Vagina (tissue), 2 donors: ENCODE measurements around the gene TSC22D1. TPM values are rescaled to one million over a fixed set of nuclear protein-coding genes. Genes with fewer than 3 reads are reported as not detected.

Experiments
- DNase-seq, 2 donors: peaks; one replicate each; pipeline ENCODE4 v3.0.0-alpha.2; 2017; ENCODE audit errors: extremely low spot score in 2 of 2
- H3K27ac ChIP-seq: fragments of 200-600 bp; sonication (generic); one replicate; pipeline ENCODE4 v1.5.1; 2019
- H3K27me3 ChIP-seq: fragments of 200-600 bp; sonication (generic); one replicate; pipeline ENCODE4 v1.5.1; 2019
- H3K36me3 ChIP-seq, 2 donors: fragments of 200-600 bp; sonication (generic); one replicate each; pipeline ENCODE4 v1.5.1; 2017 to 2019
- H3K4me1 ChIP-seq: fragments of 200-600 bp; sonication (generic); one replicate; pipeline ENCODE4 v1.5.1; 2019
- H3K4me3 ChIP-seq, 2 donors: fragments of 200-600 bp; sonication (generic); 1 replicate in 1 of 2; 2 replicates in 1 of 2; pipeline ENCODE4 v1.5.1; 2016 to 2019
- H3K9me3 ChIP-seq: fragments of 200-600 bp; sonication (generic); one replicate; pipeline ENCODE4 v1.5.1; 2019
- CTCF ChIP-seq, 3 experiments: fragments of 450-650 bp in 2 of 3; fragments of 200-600 bp in 1 of 3; sonication (generic) in 1 of 3; IDR thresholded peaks; one replicate each; pipeline ENCODE4 v1.5.1; 2017 to 2019; ENCODE audit warnings: antibody characterized with exemption in 3 of 3, mild to moderate bottlenecking in 2 of 3, moderate library complexity in 2 of 3
- POLR2A ChIP-seq, 2 donors: fragments of 450-650 bp; IDR thresholded peaks; one replicate each; pipeline ENCODE4 v1.6.1; 2017; ENCODE audit warnings: antibody characterized with exemption in 2 of 2, mild to moderate bottlenecking in 2 of 2, moderate library complexity in 2 of 2
- POLR2AphosphoS5 ChIP-seq, 2 donors: sonication (generic); formaldehyde crosslinking; IDR thresholded peaks; one replicate each; pipeline ENCODE4 v1.9.0; 2017; ENCODE audit warnings: antibody characterized with exemption in 2 of 2, mild to moderate bottlenecking in 2 of 2, low read depth in 1 of 2; ENCODE audit not compliant: insufficient read depth in 1 of 2
- intact Hi-C: fragments of 100-400 bp; cut with DNase I; formaldehyde crosslinking; loops from one replicate; pipeline ENCODE4 v1.15.1; 2023
- total RNA-seq: library from RNA; depleted of rRNA; stranded (reverse); fragments of >200 nt; gene quantifications from one replicate; pipeline ENCODE4 v1.2.3, GENCODE V29; 2016

Gene TSC22D1
- 117 TPM for total RNA-seq

DNA sequence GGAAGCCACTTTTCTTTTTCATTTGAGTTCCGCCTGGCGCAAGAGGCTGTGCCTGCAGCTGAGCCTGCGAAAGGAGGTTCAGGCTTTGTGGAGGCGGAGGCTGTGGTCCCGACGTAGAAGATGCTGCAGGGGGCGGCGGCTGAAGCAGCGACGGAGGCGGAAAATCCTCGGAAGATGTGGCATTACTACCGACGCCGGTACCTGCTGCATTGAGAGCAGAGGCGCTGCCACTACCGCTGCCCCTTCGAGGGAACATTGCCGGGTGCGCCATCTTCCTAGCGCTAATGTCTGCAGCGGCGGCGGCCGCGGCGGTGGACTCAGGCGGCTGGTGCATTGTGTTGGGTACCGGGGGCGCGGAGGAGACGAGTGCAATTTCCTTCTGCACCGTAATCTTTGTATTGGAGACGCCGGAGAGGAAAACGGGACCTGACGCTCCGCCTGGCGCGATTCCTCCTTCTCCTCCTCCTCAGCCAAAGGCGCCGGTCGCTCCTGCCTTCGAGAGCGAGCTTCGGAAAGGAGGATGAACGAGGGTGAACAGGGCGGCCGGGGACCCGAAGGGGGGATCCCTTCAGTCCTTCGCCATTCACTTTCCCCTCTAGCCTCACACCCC lies at the start of gene TSC22D1:
Gene TSC22D1, minus strand, starts transcription at position 590 of the 610 bp plus-strand sequence. Its CDS starts 256 bp downstream, at position 334.
- no peaks in the 10 kb centered on the region for H3K9me3 ChIP-seq
- intact Hi-C loops, result loop anchor here (5.0 kb wide), 1 partner anchor 326 kb away; no protein-coding TSS in a partner anchor
- H3K36me3 ChIP-seq, result no peaks in the 10 kb centered on the region
- H3K4me1 ChIP-seq, result peaks cover 54% of the 10 kb centered on the region
- TF ChIP-seq CTCF (IDR thresholded peaks at IDR 0.05), result no peak
- TF ChIP-seq POLR2AphosphoS5 (IDR thresholded peaks at IDR 0.05; ENCODE audit: insufficient read depth in 1 of 2, low read depth in 1 of 2), result peak in 1 of 2 donors; percentile 71
- H3K27me3 ChIP-seq, result no peaks in the 10 kb centered on the region
- H3K27ac ChIP-seq, result peak within 1 kb of the TSS; percentile 98
- peak within 1 kb of the TSS; percentile 90 for H3K4me3 ChIP-seq
- DNase-seq, result no peak

DNA sequence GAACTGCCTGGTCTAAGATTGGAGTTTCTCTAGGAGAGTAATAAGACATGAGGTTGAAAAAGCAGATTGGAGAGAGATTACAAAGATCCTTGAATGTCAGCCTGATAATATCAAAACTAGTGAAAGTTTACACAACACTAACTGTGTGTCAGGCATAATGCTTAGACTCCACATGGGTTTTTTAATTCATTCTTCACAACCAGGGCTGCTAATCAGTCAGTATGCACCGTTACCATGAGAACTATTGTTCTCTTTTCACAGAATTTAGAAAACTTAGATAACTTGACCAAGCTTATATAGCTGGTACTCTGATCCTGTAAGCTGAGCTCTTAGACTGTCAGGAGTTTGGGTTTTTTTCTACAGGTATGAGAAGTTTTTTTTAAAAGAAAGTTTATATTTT lies 46.6 kb upstream of the TSC22D1 start:
- Histone ChIP-seq H3K27ac (no peak overlapping the region), H3K27me3 (no peaks in the 10 kb centered on the region), H3K4me1 (no peaks in the 10 kb centered on the region), H3K36me3 (no peaks in the 10 kb centered on the region), H3K4me3 (no peak overlapping the region), H3K9me3 (no peaks in the 10 kb centered on the region)
- no peak for DNase-seq
- intact Hi-C loops, result no loop called here
- TF ChIP-seq POLR2AphosphoS5 (IDR thresholded peaks at IDR 0.05; ENCODE audit: insufficient read depth in 1 of 2, low read depth in 1 of 2) (no peak), CTCF (IDR thresholded peaks at IDR 0.05) (no peak), POLR2A (IDR thresholded peaks at IDR 0.05) (no peak)

DNA sequence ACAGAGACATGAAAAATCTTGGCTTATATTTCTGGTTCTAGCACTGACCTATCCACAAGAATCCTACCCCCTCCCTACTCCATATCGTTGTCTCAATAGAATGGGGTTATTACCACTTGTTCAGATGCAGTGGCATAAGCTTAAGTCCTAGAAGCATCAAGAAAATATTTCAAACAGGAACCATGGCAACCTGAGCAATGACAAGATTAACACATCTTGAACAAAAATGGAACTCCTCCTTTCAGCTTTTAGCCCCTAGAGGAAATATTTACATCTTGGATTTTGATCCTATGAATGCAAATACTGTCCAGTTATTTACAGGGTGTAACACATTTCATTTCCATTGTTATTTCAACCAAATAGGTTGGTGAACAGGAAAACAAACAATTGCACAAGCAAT lies 46.1 kb upstream of the TSC22D1 start:
- TF ChIP-seq CTCF (IDR thresholded peaks at IDR 0.05) (no peak), POLR2A (IDR thresholded peaks at IDR 0.05) (no peak), POLR2AphosphoS5 (IDR thresholded peaks at IDR 0.05; ENCODE audit: insufficient read depth in 1 of 2, low read depth in 1 of 2) (no peak)
- H3K4me3 ChIP-seq, result no peak overlapping the region
- no peak for DNase-seq
- no peaks in the 10 kb centered on the region for H3K27me3 ChIP-seq
- no peaks in the 10 kb centered on the region for H3K4me1 ChIP-seq
- H3K36me3 ChIP-seq, result no peaks in the 10 kb centered on the region
- no peaks in the 10 kb centered on the region for H3K9me3 ChIP-seq
- no peak overlapping the region for H3K27ac ChIP-seq
- intact Hi-C loops, result no loop called here

- Histone ChIP-seq H3K36me3 (no peaks in the 10 kb centered on the region), H3K9me3 (no peaks in the 10 kb centered on the region), H3K27ac (no peak overlapping the region), H3K4me3 (no peak overlapping the region), H3K27me3 (no peaks in the 10 kb centered on the region), H3K4me1 (no peaks in the 10 kb centered on the region)
- no peak for DNase-seq
- no peak for TF ChIP-seq CTCF (IDR thresholded peaks at IDR 0.05)
- TF ChIP-seq POLR2AphosphoS5 (IDR thresholded peaks at IDR 0.05; ENCODE audit: insufficient read depth in 1 of 2, low read depth in 1 of 2), result no peak
- TF ChIP-seq POLR2A (IDR thresholded peaks at IDR 0.05), result no peak
- intact Hi-C loops, result no loop called here
These were observed 43.9 kb upstream of the TSC22D1 start for GRCh38 chr13:44620057-44620456.

DNA sequence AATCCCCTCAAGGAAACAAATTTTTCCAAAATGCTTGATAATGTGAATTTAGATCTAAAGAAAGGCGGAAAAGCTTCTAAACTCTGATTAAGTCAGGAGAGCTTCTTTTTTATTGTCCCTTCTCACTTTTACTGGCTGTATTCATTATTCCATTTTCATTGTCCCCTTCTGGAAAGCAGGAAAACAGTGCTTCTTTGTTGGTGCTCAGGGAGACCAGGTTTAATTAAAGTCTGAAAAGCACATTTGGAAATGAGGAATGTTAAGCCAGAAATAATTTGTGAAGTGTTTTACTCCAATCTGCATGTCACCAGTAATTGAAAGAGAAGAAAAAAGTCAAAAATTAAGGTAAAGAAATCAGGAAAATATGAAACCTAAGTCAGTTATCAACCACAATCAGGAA lies 43.5 kb upstream of the TSC22D1 start:
- H3K27ac ChIP-seq, result no peak overlapping the region
- intact Hi-C loops, result no loop called here
- DNase-seq, result no peak

More for the DNA sequence above, 43.5 kb upstream of the TSC22D1 start:
- H3K27me3 ChIP-seq, result no peaks in the 10 kb centered on the region
- H3K36me3 ChIP-seq, result no peaks in the 10 kb centered on the region
- H3K9me3 ChIP-seq, result no peaks in the 10 kb centered on the region
- no peaks in the 10 kb centered on the region for H3K4me1 ChIP-seq
- TF ChIP-seq POLR2AphosphoS5 (IDR thresholded peaks at IDR 0.05; ENCODE audit: insufficient read depth in 1 of 2, low read depth in 1 of 2), result no peak
- no peak for TF ChIP-seq POLR2A (IDR thresholded peaks at IDR 0.05)
- no peak for TF ChIP-seq CTCF (IDR thresholded peaks at IDR 0.05)
- H3K4me3 ChIP-seq, result no peak overlapping the region
